OCI-LY3 (cell line): Measurements from ENCODE around the gene SH3BP2.
A peak's percentile ranks its signal among the peaks of the same experiment; 100 is the strongest.

Experiments
- H2AFZ ChIP-seq: fragments of 200-600, 300-600 bp; shearing (Covaris generic); 2 replicates; pipeline ENCODE4 v1.6.0; 2014; ENCODE audit warnings: antibody characterized with exemption, low read depth, low read length
- H3K27ac ChIP-seq: fragments of 200-600, 300-600 bp; sonication (generic); 2 replicates; pipeline ENCODE4 v1.5.1; 2014; ENCODE audit warnings: mild to moderate bottlenecking, low read length, moderate library complexity, mixed read lengths
- H3K27me3 ChIP-seq: fragments of 200-600, 300-600 bp; sonication (generic); 2 replicates; pipeline ENCODE4 v1.6.1; 2014; ENCODE audit warnings: low read depth, low read length, mixed read lengths
- H3K36me3 ChIP-seq: fragments of 200-600, 300-600 bp; sonication (generic); replicated peaks from 2 replicates; pipeline ENCODE3; 2014; ENCODE audit warnings: low read depth, low read length, mixed read lengths
- H3K4me1 ChIP-seq: fragments of 300-600, 200-600 bp; sonication (generic); 2 replicates; pipeline ENCODE4 v1.6.1; 2014; ENCODE audit warnings: low read length, mixed read lengths
- H3K4me2 ChIP-seq: fragments of 200-600, 300-600 bp; sonication (generic); 2 replicates; pipeline ENCODE4 v1.6.1; 2014; ENCODE audit warnings: low read length, mixed read lengths
- H3K4me3 ChIP-seq: fragments of 300-600, 200-600 bp; sonication (generic); 2 replicates; pipeline ENCODE4 v1.5.1; 2014; ENCODE audit warnings: antibody characterized with exemption, mild to moderate bottlenecking, low read length, moderate library complexity
- H3K79me2 ChIP-seq: fragments of 300-600, 200-600 bp; shearing (Covaris generic); 2 replicates; pipeline ENCODE4 v1.6.1; 2014; ENCODE audit warnings: mild to moderate bottlenecking, low read length, mixed read lengths
- H3K9ac ChIP-seq: fragments of 300-600, 200-600 bp; shearing (Covaris generic); 2 replicates; pipeline ENCODE4 v1.6.0; 2014; ENCODE audit warnings: mild to moderate bottlenecking, low read length, moderate library complexity
- H3K9me3 ChIP-seq: fragments of 200-600, 300-600 bp; shearing (Covaris generic); 2 replicates; pipeline ENCODE4 v1.6.1; 2014; ENCODE audit warnings: low read length, mixed read lengths; ENCODE audit not compliant: insufficient read depth
- H4K20me1 ChIP-seq: fragments of 200-600, 300-600 bp; sonication (generic); 2 replicates; pipeline ENCODE4 v1.6.1; 2016; ENCODE audit warnings: low read length, mixed read lengths; ENCODE audit not compliant: insufficient read depth
- EZH2phosphoT487 ChIP-seq: fragments of 200-600 bp; shearing (Covaris generic); IDR thresholded peaks from 2 replicates; pipeline ENCODE4 v1.6.1; 2018; ENCODE audit warnings: antibody characterized with exemption, mixed run types, low read depth
- TF ChIP-seq, protein P1 (sequence below): fragments of 200-600, 300-600 bp; sonication (generic); IDR thresholded peaks from 2 replicates; pipeline ENCODE4 v1.5.1; 2014; ENCODE audit warnings: antibody characterized with exemption, low read length, low read depth

The SH3BP2 gene

GRCh38 chr4:2850966-2851798, 58.3 kb downstream of the SH3BP2 start:
- Histone ChIP-seq H3K27ac (no peak overlapping the region), H3K9me3 (no peaks in the 10 kb centered on the region), H3K36me3 (peaks cover 10% of the 10 kb centered on the region), H3K9ac (no peak overlapping the region), H3K4me3 (no peak overlapping the region), H3K4me2 (peak overlapping the region; percentile 30), H3K27me3 (no peaks in the 10 kb centered on the region), H3K4me1 (peaks cover 30% of the 10 kb centered on the region), H2AFZ (no peak overlapping the region), H3K79me2 (peaks cover 68% of the 10 kb centered on the region), H4K20me1 (peaks cover 55% of the 10 kb centered on the region)
- no peak for TF ChIP-seq EZH2phosphoT487
- TF ChIP-seq, protein P1, sequence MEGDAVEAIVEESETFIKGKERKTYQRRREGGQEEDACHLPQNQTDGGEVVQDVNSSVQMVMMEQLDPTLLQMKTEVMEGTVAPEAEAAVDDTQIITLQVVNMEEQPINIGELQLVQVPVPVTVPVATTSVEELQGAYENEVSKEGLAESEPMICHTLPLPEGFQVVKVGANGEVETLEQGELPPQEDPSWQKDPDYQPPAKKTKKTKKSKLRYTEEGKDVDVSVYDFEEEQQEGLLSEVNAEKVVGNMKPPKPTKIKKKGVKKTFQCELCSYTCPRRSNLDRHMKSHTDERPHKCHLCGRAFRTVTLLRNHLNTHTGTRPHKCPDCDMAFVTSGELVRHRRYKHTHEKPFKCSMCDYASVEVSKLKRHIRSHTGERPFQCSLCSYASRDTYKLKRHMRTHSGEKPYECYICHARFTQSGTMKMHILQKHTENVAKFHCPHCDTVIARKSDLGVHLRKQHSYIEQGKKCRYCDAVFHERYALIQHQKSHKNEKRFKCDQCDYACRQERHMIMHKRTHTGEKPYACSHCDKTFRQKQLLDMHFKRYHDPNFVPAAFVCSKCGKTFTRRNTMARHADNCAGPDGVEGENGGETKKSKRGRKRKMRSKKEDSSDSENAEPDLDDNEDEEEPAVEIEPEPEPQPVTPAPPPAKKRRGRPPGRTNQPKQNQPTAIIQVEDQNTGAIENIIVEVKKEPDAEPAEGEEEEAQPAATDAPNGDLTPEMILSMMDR = no peak

GRCh38 chr4:2852481-2852921, 59.6 kb downstream of the SH3BP2 start:
- peaks cover 21% of the 10 kb centered on the region for H3K4me1 ChIP-seq
- no peaks in the 10 kb centered on the region for H3K9me3 ChIP-seq
- peaks cover 61% of the 10 kb centered on the region for H3K79me2 ChIP-seq
- no peak overlapping the region for H3K9ac ChIP-seq
- H3K27me3 ChIP-seq = no peaks in the 10 kb centered on the region
- no peak overlapping the region for H3K4me3 ChIP-seq
- peak overlapping the region; percentile 42 for H3K4me2 ChIP-seq
- TF ChIP-seq EZH2phosphoT487 = no peak
- TF ChIP-seq, protein P1 = no peak
- H4K20me1 ChIP-seq = peaks cover 61% of the 10 kb centered on the region
- H2AFZ ChIP-seq = no peak overlapping the region
- peaks cover 10% of the 10 kb centered on the region for H3K36me3 ChIP-seq
- H3K27ac ChIP-seq = no peak overlapping the region

DNA sequence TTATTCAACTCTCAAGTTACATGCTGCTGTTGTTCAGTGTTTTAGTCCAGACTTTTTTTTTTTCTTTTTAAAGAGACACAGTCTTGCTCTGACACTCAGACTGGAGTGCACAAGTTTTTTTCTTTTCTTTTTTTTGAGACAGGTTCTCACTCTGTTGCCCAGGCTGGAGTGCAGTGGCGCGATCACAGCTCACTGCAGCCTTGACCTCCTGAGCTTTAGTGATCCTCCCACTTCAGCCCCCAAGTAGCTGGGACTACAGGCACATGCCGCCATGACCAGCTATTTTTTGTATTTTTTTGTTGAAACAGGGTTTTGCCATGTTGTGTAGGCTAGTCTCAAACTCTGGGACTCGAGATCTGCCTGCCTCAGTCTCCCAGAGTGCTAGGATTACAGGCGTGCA, 62.7 kb downstream of the SH3BP2 start:
- TF ChIP-seq, protein P1 = no peak
- TF ChIP-seq EZH2phosphoT487 = no peak
- Histone ChIP-seq H3K4me3 (no peak overlapping the region), H3K36me3 (peaks cover 17% of the 10 kb centered on the region), H3K27me3 (no peaks in the 10 kb centered on the region), H3K79me2 (peaks cover 51% of the 10 kb centered on the region), H3K9me3 (no peaks in the 10 kb centered on the region), H3K9ac (no peak overlapping the region), H3K27ac (no peak overlapping the region), H3K4me2 (no peak overlapping the region), H3K4me1 (peaks cover 37% of the 10 kb centered on the region), H4K20me1 (peaks cover 61% of the 10 kb centered on the region), H2AFZ (no peak overlapping the region)

DNA sequence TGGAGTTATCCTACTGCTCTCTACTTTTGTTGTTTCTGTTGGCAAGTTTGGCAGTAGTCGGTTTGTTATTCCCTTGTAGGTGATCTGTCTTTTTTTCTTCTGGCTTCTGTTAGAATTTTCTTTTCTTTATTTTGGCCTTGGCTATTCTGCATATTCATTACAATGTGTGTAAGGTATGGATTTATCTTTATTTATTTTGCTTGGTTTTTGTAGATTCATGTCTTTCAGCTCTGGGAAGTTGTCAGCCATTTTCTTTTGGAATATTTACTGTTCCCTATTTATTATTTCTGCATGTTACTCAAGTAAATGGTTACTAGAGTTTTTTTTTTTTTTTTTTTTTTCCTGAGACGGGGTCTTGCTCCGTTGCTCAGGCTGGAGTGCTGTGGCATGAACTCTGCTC, 63.4 kb downstream of the SH3BP2 start:
- Histone ChIP-seq H3K79me2 (peaks cover 51% of the 10 kb centered on the region), H3K4me3 (no peak overlapping the region), H3K27ac (no peak overlapping the region), H3K27me3 (no peaks in the 10 kb centered on the region), H3K9ac (no peak overlapping the region), H3K36me3 (peaks cover 17% of the 10 kb centered on the region), H3K9me3 (no peaks in the 10 kb centered on the region), H4K20me1 (peaks cover 61% of the 10 kb centered on the region), H3K4me1 (peaks cover 37% of the 10 kb centered on the region), H3K4me2 (no peak overlapping the region), H2AFZ (no peak overlapping the region)
- TF ChIP-seq, protein P1 = no peak
- TF ChIP-seq EZH2phosphoT487 = no peak
